Measurements from ENCODE around the gene TCP10L.
"Not testable (repeated sequence)": the region's sequence is repeated elsewhere in the genome, so short reads cannot be mapped to it uniquely, and the experiment has no call there.

TCP10L gene

GRCh38 chr21:32585042-32585710, at the start of gene TCP10L:
TCP10L (minus strand) TSS chr21:32585523; CDS start chr21:32584304, 1,219 bp downstream.
- no peak for DNase-seq

GRCh38 chr21:32626621-32627196, 41.4 kb upstream of the TCP10L start:
- DNase-seq: no peak

- DNase-seq: not testable (repeated sequence)
Measured at GRCh38 chr21:32618218-32618617, 32.9 kb upstream of the TCP10L start.

GRCh38 chr21:32613436-32614043, 28.2 kb upstream of the TCP10L start:
- DNase-seq: no peak

- no peak for DNase-seq
Measured at GRCh38 chr21:32612999-32613337, 27.6 kb upstream of the TCP10L start.

GRCh38 chr21:32612075-32612998, 27.0 kb upstream of the TCP10L start, which contains the start of gene CFAP298:
CFAP298 (minus strand) TSS chr21:32612377; CDS start chr21:32612243, 134 bp downstream.
- peak; percentile 92 for DNase-seq

GRCh38 chr21:32611471-32611997, 26.2 kb upstream of the TCP10L start:
- DNase-seq: no peak

GRCh38 chr21:32610940-32611339, 25.6 kb upstream of the TCP10L start:
- DNase-seq: not testable (repeated sequence)

- no peak for DNase-seq
Measured at GRCh38 chr21:32608851-32609250, 23.5 kb upstream of the TCP10L start.

GRCh38 chr21:32605469-32605868, 20.1 kb upstream of the TCP10L start:
- no peak for DNase-seq

- DNase-seq: no peak
Measured at GRCh38 chr21:32604464-32604863, 19.1 kb upstream of the TCP10L start.

GRCh38 chr21:32603131-32603530, 17.8 kb upstream of the TCP10L start:
- no peak for DNase-seq

GRCh38 chr21:32602099-32602498, 16.8 kb upstream of the TCP10L start:
- no peak for DNase-seq

- DNase-seq: no peak
Measured at GRCh38 chr21:32599526-32599925, 14.2 kb upstream of the TCP10L start.

- no peak for DNase-seq
Measured at GRCh38 chr21:32599091-32599490, 13.8 kb upstream of the TCP10L start.

GRCh38 chr21:32597205-32597604, 11.9 kb upstream of the TCP10L start:
- DNase-seq: no peak

GRCh38 chr21:32595431-32595830, 10.1 kb upstream of the TCP10L start:
- no peak for DNase-seq

- DNase-seq: no peak
Measured at GRCh38 chr21:32593690-32594089, 8.4 kb upstream of the TCP10L start.

- DNase-seq: no peak
Measured at GRCh38 chr21:32592929-32593502, 7.7 kb upstream of the TCP10L start.

GRCh38 chr21:32590130-32590529, 4.8 kb upstream of the TCP10L start:
- DNase-seq: no peak

GRCh38 chr21:32587651-32588050, 2.3 kb upstream of the TCP10L start:
- no peak for DNase-seq

- DNase-seq: no peak
Measured at GRCh38 chr21:32587120-32587519, 1.8 kb upstream of the TCP10L start.

- no peak for DNase-seq
Measured at GRCh38 chr21:32585970-32586369, 647 bp upstream of the TCP10L start.

All from CD4-positive, alpha-beta T cell treated with Interleukin-15 for 1 hour (primary cell).